Dedifferentiated amniotic fluid mesenchymal stem cell (primary cell): ENCODE measurements around the gene PRPSAP2.
"Not testable (repeated sequence)": the region's sequence is repeated elsewhere in the genome, so short reads cannot be mapped to it uniquely, and the experiment has no call there.

ENCODE experiments used
- DNase-seq: peaks from one replicate; pipeline ENCODE4 v3.0.0-alpha.2; 2016; ENCODE audit errors: extremely low spot score

The PRPSAP2 gene, protein sequence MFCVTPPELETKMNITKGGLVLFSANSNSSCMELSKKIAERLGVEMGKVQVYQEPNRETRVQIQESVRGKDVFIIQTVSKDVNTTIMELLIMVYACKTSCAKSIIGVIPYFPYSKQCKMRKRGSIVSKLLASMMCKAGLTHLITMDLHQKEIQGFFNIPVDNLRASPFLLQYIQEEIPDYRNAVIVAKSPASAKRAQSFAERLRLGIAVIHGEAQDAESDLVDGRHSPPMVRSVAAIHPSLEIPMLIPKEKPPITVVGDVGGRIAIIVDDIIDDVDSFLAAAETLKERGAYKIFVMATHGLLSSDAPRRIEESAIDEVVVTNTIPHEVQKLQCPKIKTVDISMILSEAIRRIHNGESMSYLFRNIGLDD

GRCh38 chr17:18857864-18858566 is at the start of gene PRPSAP2:
Gene PRPSAP2, plus strand, starts transcription at chr17:18858131. Its CDS starts 7,703 bp downstream, at chr17:18865834.
- DNase-seq: peak; percentile 90

DNA sequence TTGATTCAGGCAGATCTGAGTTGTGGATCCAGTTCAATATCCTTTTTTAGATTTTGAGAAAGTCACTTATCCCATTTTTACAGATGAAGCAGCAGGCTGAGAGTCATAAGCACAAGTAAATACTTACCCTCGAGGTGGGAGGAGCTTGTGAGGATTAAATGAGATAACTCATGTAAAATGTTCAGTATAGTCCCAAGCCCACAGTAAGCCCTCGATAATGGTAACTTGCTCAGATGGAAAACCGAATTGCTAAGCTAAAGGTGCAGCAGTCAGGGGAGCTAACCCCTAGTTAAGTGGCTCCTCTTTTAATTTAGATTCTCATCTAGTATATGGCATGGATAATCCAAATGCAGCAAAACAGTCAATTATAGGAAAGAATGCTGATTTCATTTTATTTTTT is 42.0 kb upstream of the PRPSAP2 start:
- DNase-seq: not testable (repeated sequence)

- DNase-seq: peak; percentile 79
These were observed 41.2 kb upstream of the PRPSAP2 start for GRCh38 chr17:18816489-18817371.

GRCh38 chr17:18821430-18821829 is 36.5 kb upstream of the PRPSAP2 start:
- DNase-seq: not testable (repeated sequence)

GRCh38 chr17:18827613-18828012 is 30.3 kb upstream of the PRPSAP2 start:
- DNase-seq: not testable (repeated sequence)

- DNase-seq: no peak
These were observed 9.4 kb upstream of the PRPSAP2 start for GRCh38 chr17:18848501-18848900.

GRCh38 chr17:18850679-18851078 is 7.3 kb upstream of the PRPSAP2 start:
- no peak for DNase-seq

- DNase-seq: no peak
These were observed 6.7 kb upstream of the PRPSAP2 start for GRCh38 chr17:18851201-18851600.

GRCh38 chr17:18854956-18855355 is 3.0 kb upstream of the PRPSAP2 start:
- DNase-seq: no peak

DNA sequence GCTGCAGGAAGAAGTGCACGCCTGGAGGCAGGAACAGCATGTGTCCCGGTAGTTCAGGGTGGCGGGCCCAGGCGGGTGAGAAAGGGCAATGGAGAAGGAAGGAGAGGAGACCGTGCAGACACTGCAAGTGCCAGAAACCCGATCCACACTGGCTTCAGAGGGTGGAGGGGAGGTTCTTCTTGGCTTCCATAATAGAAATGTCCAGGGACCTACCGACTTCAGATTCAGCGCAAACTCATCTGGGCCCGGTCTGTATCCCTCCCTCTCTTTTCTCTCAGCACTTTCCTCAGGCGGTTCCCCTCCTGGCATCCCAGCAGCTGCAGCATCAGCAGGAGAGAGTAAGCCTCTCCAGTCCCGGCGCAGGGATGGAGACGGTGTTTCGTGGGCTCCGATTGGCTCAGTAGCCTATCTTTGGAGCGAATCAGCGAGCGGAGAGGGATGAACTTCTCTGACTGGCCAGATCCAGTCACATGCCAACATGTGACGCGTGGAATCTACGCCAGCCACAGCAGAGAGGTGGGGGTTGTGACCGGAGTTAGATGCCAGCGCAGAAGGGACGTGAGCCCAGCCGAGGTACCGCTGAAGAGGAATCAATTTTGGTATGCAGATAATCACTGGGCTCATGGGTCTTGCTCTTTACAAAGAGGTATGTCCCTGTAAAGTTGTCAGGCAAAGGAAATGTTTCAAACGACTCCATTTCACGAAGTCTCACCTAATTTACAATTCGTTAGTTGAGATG is 1.9 kb upstream of the PRPSAP2 start:
- DNase-seq: peak; percentile 95

DNA sequence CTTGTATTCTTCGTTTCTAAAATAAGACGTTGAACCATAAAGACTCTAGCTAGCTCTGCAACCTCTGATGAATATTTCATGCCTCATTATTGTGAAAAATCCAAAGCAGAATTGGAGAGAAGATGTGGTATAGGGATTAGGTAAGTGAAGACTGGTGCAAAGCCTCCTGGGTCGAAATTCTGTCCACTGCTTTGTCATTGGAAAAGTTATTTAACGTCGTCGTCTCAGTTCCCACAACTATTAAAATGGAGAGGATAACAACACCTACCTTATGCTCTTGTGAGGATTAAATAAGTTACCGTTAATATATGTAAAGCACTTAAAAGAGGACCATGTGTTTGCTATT is 1.4 kb upstream of the PRPSAP2 start:
- DNase-seq: no peak

DNA sequence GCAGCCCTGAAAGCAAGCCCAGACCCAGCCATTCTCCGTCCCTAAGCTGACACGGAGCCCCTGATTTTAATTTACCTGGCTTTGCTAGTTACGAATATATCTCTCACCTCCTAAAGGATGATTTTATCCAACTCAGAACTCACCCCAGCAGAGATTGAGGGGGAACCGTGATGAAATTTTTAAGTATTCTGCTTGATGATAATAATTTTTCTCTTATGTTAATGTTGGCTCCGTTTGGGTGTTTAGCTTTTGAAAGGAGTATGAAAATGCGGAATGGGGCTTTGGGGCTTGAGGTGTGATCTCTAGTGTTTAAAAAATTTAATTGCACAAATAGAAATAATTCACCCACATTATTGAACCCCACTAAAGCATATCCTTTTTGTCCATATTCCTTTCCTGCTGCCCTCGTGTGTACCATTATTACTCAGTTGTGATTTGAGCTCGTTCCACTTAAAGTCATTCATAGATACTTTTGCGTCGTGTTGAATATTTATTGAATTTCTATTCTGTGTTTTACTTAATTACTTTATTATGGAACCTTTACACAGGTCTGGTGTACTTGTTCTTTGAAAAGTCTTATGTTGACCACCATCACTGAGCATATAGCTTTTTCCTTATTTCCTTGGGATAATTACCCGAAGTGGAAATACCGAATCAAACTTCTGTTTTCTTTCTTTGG is 775 bp downstream of the PRPSAP2 start:
- no peak for DNase-seq

- DNase-seq: peak; percentile 14
These were observed 1.3 kb downstream of the PRPSAP2 start for GRCh38 chr17:18859256-18859655.

DNA sequence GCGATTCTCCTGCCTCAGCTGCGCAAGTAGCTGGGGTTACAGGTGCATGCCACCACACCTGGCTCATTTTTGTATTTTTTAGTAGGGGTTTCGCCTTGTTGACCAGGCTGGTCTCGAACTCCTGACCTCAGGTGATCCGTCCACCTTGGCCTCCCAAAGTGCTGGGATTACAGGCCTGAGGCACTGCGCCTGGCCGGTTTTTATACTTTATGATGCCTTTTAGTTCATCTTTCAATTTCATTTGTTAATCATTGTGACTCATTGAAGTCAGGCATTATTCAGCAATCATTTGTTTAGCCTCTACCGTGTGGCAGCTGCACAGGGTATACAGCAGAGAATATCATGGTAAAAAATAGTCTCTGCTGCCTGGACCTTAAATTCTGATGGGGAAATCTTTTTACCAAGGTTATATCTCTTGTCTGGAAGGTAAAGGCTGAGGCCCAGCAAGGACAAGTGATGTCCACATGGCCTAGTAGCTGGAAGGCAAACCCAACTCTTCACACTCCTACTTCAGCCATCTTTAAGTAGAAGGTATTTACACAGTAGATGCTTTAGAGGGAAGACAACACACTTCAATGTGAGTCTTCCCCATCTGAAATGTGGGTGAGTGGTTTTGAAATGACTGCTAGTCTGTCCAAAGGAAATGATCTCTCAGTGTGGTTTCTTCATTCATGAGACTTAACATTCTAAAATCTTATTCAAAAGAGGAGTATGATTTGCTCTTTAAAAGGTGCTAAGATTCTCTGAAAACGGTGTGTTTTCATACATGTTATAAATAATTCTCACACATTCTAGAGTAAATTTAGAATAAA is 2.4 kb downstream of the PRPSAP2 start:
- no peak for DNase-seq

GRCh38 chr17:18862011-18862410 is 4.1 kb downstream of the PRPSAP2 start:
- DNase-seq: no peak

- not testable (repeated sequence) for DNase-seq
These were observed 7.1 kb downstream of the PRPSAP2 start for GRCh38 chr17:18864996-18865395.

DNA sequence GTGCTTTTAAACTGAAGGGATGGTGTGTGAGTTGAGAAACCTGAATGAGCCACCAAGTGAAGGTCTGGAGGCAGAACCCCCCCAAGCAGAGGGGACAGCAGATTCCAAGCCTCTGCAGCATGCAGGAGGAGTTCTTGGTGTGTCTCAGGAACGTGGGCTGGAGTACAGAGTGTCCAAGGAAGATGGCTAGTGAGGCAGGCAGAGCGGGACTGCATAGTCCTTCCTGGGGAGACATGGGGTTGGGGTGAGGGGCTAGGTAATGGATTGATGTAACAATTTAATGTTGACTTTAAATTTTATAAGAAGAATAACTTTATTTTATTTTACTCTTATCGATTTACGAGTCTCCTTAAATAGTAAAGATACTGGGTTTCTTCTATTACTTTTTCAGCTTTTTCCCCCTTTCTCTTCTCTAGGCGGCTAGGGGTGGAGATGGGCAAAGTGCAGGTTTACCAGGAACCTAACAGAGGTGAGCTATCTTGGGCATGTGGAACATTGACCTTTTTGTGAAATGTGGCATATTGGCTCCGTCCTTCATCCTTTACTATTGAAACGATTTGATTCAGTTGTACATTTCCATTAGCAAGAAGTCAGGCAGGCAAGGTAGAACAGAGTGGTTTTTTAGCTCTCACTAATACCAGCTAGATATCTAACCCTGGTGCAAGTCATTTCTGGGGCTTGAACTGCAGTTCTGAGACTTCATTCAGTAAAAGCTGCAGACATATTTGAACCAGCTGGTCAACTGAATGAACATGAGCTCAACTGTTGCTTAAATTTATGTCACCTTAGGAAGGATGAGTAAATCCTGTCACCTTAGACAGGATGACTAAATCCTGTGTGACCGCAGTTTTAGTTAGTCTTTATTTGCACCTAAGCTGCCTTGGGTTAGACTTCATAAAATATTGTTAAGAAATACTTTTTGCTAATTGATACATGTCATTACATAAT is 9.2 kb downstream of the PRPSAP2 start:
- DNase-seq: no peak

DNA sequence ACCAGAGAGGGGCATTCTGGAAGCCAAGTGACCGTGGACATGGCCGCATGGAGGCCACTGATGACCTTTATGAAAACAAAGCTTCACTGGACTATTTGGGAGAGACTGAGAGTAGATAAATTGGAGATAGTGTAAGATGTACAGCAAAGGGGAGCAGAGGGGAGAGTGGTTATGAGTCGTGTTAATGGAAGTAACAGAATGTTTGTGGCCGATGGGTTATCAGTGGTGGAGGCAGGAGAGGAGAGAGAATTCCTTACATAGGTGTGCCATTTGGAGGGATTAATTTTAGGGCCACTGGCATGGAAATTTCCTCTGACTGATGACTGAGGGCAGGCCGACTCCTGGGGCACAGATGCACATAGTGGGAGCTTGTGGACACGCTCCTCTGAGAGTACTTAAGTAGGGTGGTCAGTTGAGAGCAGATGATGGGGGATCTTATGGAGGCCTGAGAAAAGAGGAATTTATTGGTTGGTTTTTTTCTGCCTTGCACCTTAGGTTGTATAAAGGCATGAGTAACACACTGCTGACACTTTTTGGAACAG is 19.2 kb downstream of the PRPSAP2 start:
- DNase-seq: no peak
